ENCODE data around the gene INSL3. TPM values are rescaled to one million over a fixed set of nuclear protein-coding genes. Genes with fewer than 3 reads are reported as not detected.
A peak's percentile ranks its signal among the peaks of the same experiment; 100 is the strongest.
"Not testable (repeated sequence)": the region's sequence is repeated elsewhere in the genome, so short reads cannot be mapped to it uniquely, and the experiment has no call there.

INSL3 gene
- polyA plus RNA-seq, 1 donor, result not detected

GRCh38 chr19:17812099-17812498, 9.2 kb downstream of the INSL3 start:
- no peak for DNase-seq

GRCh38 chr19:17811681-17812080, 9.6 kb downstream of the INSL3 start:
- no peak for DNase-seq

GRCh38 chr19:17811103-17811502, 10.2 kb downstream of the INSL3 start:
- no peak for DNase-seq

GRCh38 chr19:17807731-17808316, 13.5 kb downstream of the INSL3 start:
- no peak for DNase-seq

- DNase-seq, result no peak
These were observed 14.4 kb downstream of the INSL3 start for GRCh38 chr19:17806945-17807344.

- DNase-seq, result no peak
These were observed 15.9 kb downstream of the INSL3 start for GRCh38 chr19:17805427-17805826.

GRCh38 chr19:17803264-17803896, 17.9 kb downstream of the INSL3 start:
- no peak for DNase-seq

GRCh38 chr19:17802137-17802858, 19.0 kb downstream of the INSL3 start:
- no peak for DNase-seq

- not testable (repeated sequence) for DNase-seq
These were observed 22.7 kb downstream of the INSL3 start for GRCh38 chr19:17798599-17798998.

- DNase-seq, result no peak
These were observed 23.7 kb downstream of the INSL3 start for GRCh38 chr19:17797424-17798201.

- DNase-seq, result no peak
These were observed 24.4 kb downstream of the INSL3 start for GRCh38 chr19:17796838-17797423.

GRCh38 chr19:17796013-17796837, 25.1 kb downstream of the INSL3 start:
- no peak for DNase-seq

GRCh38 chr19:17795495-17795856, 25.8 kb downstream of the INSL3 start:
- no peak for DNase-seq

GRCh38 chr19:17794731-17795494, 26.4 kb downstream of the INSL3 start, which contains the start of gene B3GNT3:
TSS of gene B3GNT3 (plus strand) at chr19:17795138. CDS start at chr19:17807808, 12,670 bp downstream.
- DNase-seq, result no peak

- DNase-seq, result no peak
These were observed 26.9 kb downstream of the INSL3 start for GRCh38 chr19:17794412-17794730.

GRCh38 chr19:17790059-17790780, 31.1 kb downstream of the INSL3 start:
- DNase-seq, result no peak

GRCh38 chr19:17788632-17789031, 32.7 kb downstream of the INSL3 start:
- no peak for DNase-seq

GRCh38 chr19:17787274-17787913, 33.9 kb downstream of the INSL3 start:
- no peak for DNase-seq

- peak; percentile 36 for DNase-seq
These were observed 36.9 kb downstream of the INSL3 start for GRCh38 chr19:17784201-17785008.
